Femur (tissue), 1 donor: Measurements from ENCODE around the gene RAB12.
A peak's percentile ranks its signal among the peaks of the same experiment; 100 is the strongest.
"Not testable (repeated sequence)": the region's sequence is repeated elsewhere in the genome, so short reads cannot be mapped to it uniquely, and the experiment has no call there.

ENCODE experiments used
- DNase-seq: peaks from one replicate; pipeline ENCODE4 v3.0.0-alpha.2; 2017

RAB12 gene

GRCh38 chr18:8651478-8652261 is 42.4 kb downstream of the RAB12 start:
- DNase-seq: not testable (repeated sequence)

DNA sequence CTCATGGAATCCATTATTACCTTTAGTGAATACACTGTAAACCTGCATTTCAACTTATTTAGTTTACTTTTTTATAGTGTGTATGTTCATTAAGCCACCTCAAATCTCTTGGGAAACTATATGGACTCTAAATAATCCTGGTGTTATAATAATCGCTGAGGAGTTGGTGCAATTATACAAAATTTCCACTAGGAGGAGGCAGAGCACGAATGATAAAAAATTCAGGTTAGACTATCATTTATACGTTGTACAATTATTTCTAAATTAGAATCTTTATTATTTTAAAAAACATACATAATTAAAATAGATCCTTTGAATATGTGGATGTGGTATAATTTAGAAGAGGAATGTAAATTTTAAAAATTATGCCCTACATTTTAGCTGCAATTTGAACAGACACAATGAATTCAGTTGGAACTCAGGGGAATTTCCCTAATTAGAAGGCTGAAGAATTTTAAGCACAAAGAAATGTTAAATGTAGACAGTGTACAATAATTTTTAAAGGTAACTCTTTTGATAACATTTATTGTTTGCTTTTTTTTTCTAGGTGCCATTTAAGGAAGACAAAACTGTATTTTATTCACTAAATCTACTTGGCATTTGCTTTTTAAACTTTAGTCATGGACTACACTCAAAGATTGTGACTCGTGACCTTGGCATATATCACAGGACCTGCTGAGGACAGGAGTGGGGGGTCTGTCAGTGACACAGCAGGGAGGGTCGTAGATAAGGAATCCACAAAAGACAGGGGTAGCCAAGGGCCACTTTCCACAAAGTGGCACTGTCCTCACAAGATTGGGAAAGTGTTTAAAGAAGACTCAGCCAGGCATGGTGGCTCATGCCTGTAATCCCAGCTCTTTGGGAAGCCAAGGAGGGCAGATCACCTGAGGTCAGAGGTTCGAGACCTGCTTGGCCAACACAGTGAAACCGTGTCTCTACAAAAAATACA is 45.5 kb downstream of the RAB12 start:
- DNase-seq: no peak

GRCh38 chr18:8656232-8656631 is 47.0 kb downstream of the RAB12 start:
- no peak for DNase-seq

GRCh38 chr18:8657050-8657820 is 48.0 kb downstream of the RAB12 start:
- no peak for DNase-seq

- DNase-seq: no peak
Measured at GRCh38 chr18:8657873-8658470, 48.7 kb downstream of the RAB12 start.

DNA sequence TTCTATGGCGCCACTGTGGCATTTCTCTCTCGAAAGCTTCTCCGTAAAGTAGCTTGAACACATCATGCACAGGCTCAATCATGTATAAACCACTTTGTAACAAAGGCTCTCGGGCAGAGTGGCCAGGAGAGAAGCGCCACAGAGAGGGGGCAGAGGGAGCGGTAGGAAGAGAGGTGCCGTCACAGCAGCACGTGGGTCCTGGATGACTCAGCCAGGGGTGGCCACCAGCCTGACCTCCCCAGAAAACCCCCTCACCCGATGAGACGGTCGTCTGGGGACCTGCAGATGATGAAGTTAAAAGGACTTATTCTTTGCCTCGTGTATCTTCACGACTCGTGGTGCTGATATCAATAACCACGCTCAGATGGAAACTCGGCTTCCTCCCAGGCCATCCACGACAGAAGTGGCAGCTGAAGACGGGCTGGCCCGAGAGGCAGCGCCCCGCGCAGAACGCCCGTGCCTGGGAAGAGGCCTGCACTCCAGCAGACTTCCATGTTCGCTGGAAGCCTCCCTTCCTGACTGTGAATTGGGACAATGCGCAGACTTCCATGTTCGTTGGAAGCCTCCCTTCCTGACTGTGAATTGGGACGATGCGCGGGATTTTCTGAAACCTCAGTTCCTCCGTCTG is 49.7 kb downstream of the RAB12 start:
- no peak for DNase-seq

- no peak for DNase-seq
Measured at GRCh38 chr18:8659609-8660242, 50.5 kb downstream of the RAB12 start.

DNA sequence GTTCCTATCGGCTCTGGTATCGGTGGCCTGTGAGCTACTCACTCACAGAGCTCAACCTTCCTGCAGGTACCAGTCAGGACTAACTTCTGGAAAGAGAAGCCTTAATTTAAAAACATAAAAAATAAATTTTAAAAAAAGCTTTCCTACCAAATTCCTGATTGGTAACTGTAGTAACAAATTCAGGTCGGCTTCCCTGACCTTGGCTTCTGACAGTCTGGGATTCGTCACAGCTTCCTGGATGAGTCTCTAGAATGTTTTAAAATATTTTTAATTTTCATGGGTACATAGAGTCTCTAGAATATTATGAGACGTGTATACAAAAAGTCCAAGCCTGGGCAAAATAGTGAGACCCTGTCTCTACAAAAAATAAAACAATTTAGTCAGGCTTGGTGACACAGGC is 51.1 kb downstream of the RAB12 start:
- no peak for DNase-seq

DNA sequence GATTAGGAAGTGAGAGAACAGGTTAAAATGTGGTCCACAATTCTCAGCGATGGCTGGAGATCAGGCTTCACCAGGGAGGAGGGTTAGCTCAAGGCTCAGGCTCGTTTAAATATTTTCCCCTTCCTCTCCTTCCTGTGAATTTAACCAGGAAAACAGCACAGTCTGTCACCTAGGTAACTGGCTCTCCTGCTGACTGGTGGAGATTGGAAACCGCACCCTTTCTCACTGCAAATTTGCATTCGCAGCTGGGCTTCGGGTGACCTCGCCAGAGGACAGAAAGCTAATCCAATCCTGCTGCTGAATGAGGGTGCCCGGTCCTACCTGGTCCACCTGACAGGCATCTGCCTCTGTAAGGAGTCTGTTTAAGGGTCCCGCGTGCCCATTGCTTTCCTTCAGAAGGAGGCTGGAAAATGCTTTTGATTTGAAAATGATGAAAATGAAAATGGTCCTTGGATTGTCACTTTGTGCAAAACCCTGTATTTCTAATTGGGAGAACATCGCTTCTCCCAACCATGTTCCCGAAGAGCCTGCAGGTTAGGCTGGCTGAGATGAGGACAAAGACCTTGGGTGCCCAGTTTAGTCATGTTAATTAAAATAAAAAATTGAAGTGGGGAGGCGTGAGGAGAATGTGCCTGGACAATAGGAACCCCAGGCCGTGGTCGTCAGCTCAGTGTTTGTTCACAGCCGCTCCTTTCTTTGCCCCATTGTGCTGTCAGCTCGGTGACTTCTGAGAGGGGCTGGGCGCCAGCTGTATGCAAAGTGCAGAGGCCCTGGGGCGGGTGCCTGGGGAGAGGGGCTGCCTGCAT is 52.7 kb downstream of the RAB12 start:
- DNase-seq: peak; percentile 53

DNA sequence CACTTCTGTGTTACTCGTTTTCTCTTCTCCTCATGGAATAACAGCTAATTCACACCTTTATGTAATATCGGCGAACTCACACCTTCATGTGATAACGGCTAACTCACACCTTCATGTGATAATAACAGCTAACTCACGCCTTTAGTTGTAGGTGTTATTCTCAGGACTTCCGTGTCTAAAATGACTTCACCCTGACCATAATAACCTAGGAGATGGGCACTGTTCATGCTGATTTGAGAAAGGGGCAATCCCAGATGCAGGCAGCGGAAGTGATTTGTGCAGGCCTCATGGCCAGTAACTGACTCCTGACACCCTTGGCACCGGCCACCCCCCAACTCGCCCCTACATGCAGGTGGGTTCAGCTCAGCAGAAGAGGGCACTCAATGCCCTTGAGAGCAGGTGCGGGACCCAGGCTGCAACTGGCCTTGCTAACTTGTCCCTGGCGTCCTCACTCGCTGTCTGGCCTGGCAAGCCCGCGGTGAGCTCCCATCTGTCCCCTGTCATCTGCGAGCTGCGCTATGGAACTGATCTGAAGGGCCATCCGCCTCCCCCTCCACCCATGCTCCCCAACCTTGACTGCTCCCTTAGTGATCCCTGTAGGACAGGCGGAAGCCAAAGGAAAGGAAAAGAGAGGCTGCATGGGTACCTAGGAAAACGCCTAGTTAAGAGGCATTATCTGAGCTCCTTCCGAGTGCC is 53.5 kb downstream of the RAB12 start:
- DNase-seq: no peak

GRCh38 chr18:8667846-8668245 is 58.6 kb downstream of the RAB12 start:
- no peak for DNase-seq

DNA sequence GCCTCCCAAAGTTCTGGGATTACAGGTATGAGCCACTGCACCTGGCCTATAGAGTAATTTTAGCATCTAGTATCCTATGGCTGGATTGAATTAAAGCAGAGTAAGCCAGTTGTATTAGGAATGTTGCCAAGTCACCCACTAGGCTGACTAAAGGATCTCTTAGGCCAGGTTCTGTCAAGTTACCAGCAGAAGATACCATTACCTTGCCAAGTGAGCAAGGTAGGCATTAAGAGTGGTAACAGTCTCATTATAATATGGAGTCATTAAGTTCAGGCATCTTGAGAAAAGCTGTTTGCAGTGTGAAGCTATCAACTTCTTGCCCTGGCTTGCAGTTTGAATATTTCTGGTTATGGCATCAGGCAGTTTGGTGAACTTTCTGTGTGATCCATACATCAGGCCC is 59.1 kb downstream of the RAB12 start:
- no peak for DNase-seq

DNA sequence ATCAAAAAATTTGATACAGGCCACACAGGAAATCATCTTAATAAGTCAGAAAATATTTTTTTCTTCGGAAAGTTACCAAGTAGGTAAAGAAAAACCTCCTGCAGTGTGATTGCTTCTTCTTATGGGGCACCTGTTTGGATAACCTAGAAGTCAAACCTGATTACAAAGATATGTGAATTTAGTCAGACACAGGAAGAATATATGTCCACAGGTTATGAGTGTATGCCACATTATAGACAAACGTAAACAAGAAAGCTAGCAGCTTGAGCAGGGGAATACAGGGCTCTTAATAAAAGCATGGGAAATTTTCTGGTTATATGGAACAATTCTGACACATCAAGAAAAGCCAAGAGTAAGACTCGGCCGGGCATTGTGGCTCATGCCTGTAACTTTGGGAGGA is 60.3 kb downstream of the RAB12 start:
- no peak for DNase-seq

GRCh38 chr18:8673256-8674209 is 64.3 kb downstream of the RAB12 start:
- DNase-seq: no peak

DNA sequence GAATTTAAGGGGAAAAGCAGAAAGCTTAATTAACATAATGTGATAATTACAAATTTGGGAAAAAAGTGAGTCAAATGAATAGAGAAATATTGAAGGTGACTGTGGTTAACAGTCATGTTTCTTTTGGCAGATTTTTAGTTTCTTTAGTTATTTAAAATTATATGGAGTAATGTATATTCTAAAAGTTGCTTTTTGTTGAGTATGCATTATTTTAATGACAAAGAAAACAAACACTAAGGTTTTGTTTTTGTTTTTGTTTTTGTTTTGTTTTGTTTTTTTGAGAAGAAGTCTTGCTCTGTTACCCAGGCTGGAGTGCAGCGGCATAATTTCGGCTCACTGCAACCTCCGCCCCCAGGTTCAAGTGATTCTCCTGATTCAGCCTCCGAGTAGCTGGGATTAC is 65.8 kb downstream of the RAB12 start:
- no peak for DNase-seq

- no peak for DNase-seq
Measured at GRCh38 chr18:8681196-8681595, 72.0 kb downstream of the RAB12 start.

GRCh38 chr18:8684577-8684976 is 75.3 kb downstream of the RAB12 start:
- no peak for DNase-seq

- no peak for DNase-seq
Measured at GRCh38 chr18:8685141-8685913, 76.1 kb downstream of the RAB12 start.
